HepG2 (cell line): ENCODE results near the gene AKIP1. TPM values are rescaled to one million over a fixed set of nuclear protein-coding genes. Genes with fewer than 3 reads are reported as not detected.
"Not testable (repeated sequence)": the region's sequence is repeated elsewhere in the genome, so short reads cannot be mapped to it uniquely, and the experiment has no call there.

ENCODE experiments used
- ATAC-seq: fragments of 200-7000 bp; cut with Tn5 transposase; 3 replicates; pipeline ENCODE4 v1.9.1; 2020; ENCODE audit warnings: mild to moderate bottlenecking, moderate library complexity
- BruUV-seq: library from RNA; stranded (reverse); fragments of 400-500 nt; replicated peaks from 2 replicates; lab custom pipeline; 2021; lab: Mats Ljungman, UMichigan
- CTCF ChIA-PET: fragments of 300-600 bp; formaldehyde crosslinking; extraction: SDS; loops from one replicate; lab custom pipeline; 2021; ENCODE audit warnings: low total read pairs, inconsistent platforms, low intra/inter-chr PET ratio; lab: Yijun Ruan, JAX
- POLR2A ChIA-PET: fragments of 350-600 bp; sonication (Branson Sonifier 250); formaldehyde crosslinking; loops from one replicate; lab custom pipeline; 2020; ENCODE audit warnings: antibody characterized with exemption, inconsistent platforms; lab: Yijun Ruan, JAX
- DNase-seq: peaks from one replicate; pipeline ENCODE4 v3.0.0-alpha.2; 2015; ENCODE audit warnings: low spot score
- FAIRE-seq: peaks from 3 replicates; lab custom pipeline; 2011; peaks lifted over from hg19 to GRCh38; lab: Jason Lieb, UNC
- H2AFZ ChIP-seq: one replicate; pipeline ENCODE4 v1.6.1; 2011; ENCODE audit warnings: low read length, inconsistent platforms
- H3K27ac ChIP-seq: fragments of 300-600 bp; 3 replicates; pipeline ENCODE4 v1.8.0; 2011; ENCODE audit warnings: mixed run types, mild to moderate bottlenecking, mixed read lengths, low read length, inconsistent platforms; ENCODE audit not compliant: insufficient read depth; ENCODE audit errors: extremely low read length
- H3K27me3 ChIP-seq, 2 experiments: fragments of 200-600 bp in 1 of 2; 2 replicates in 1 of 2; 3 replicates in 1 of 2; pipeline versions ENCODE4 v1.6.0 to v1.8.0; 2011; ENCODE audit warnings: low read length in 2 of 2, mild to moderate bottlenecking in 2 of 2, moderate library complexity in 2 of 2, inconsistent platforms in 1 of 2; ENCODE audit not compliant: insufficient read depth in 2 of 2, control insufficient read depth in 1 of 2
- H3K36me3 ChIP-seq, 2 experiments: fragments of 200-600 bp in 1 of 2; replicated peaks in 1 of 2; 2 replicates in 1 of 2; 3 replicates in 1 of 2; pipeline versions ENCODE4 v1.5.1 to v1.8.0; 2011; ENCODE audit warnings: low read length in 2 of 2, inconsistent platforms in 1 of 2; ENCODE audit not compliant: insufficient read depth in 2 of 2, control insufficient read depth in 1 of 2
- H3K4me1 ChIP-seq: 2 replicates; pipeline ENCODE4 v1.5.1; 2012; ENCODE audit warnings: low read length, inconsistent platforms; ENCODE audit not compliant: insufficient read depth
- H3K4me2 ChIP-seq: 2 replicates; pipeline ENCODE4 v1.6.0; 2011; ENCODE audit warnings: low read depth, low read length, inconsistent platforms
- H3K4me3 ChIP-seq, 3 experiments: fragments of 200-600 bp in 1 of 3; sonication (generic), shearing (Covaris generic) in 1 of 3; replicated peaks in 1 of 3; 2 replicates each; pipeline ENCODE4 v1.5.1; 2011 to 2016; ENCODE audit warnings: low read length in 3 of 3, inconsistent platforms in 2 of 3, low read depth in 2 of 3, mild to moderate bottlenecking in 2 of 3, control low read depth in 1 of 3, mixed read lengths in 1 of 3; ENCODE audit not compliant: insufficient read depth in 1 of 3
- H3K79me2 ChIP-seq: one replicate; pipeline ENCODE4 v1.6.1; 2011; ENCODE audit warnings: low read length, inconsistent platforms; ENCODE audit not compliant: insufficient read depth
- H3K9ac ChIP-seq: 2 replicates; pipeline ENCODE4 v1.6.0; 2011; ENCODE audit warnings: mild to moderate bottlenecking, low read depth, low read length, inconsistent platforms; ENCODE audit not compliant: insufficient read depth
- H3K9me3 ChIP-seq: 2 replicates; pipeline ENCODE4 v1.5.1; 2012; ENCODE audit warnings: mild to moderate bottlenecking, low read length
- H4K20me1 ChIP-seq: 2 replicates; pipeline ENCODE4 v1.6.0; 2011; ENCODE audit warnings: inconsistent platforms, mild to moderate bottlenecking, low read length, moderate library complexity; ENCODE audit not compliant: insufficient read depth
- MYNN ChIP-seq: sonication (generic); formaldehyde crosslinking; IDR thresholded peaks from 2 replicates; pipeline ENCODE4 v1.4.0; 2020; ENCODE audit warnings: mild to moderate bottlenecking, low read depth, missing genetic modification reagents
- PRDM10 ChIP-seq: sonication (generic); formaldehyde crosslinking; IDR thresholded peaks from 2 replicates; pipeline ENCODE4 v1.4.0; 2020; ENCODE audit warnings: low read depth, missing genetic modification reagents
- SRY ChIP-seq: sonication (generic); formaldehyde crosslinking; IDR thresholded peaks from 2 replicates; pipeline ENCODE4 v1.8.0; 2022; ENCODE audit warnings: mild to moderate bottlenecking, missing genetic modification reagents
- WGBS: methylation state at CpG from one replicate; pipeline ENCODE4 v1.1.6; 2017; ENCODE audit warnings: low lambda C conversion rate; 5-methylcytosine and 5-hydroxymethylcytosine counted together
- in situ Hi-C: cut with HindIII; loops from 2 replicates; pipeline ENCODE4 v1.10.0; 2017; ENCODE audit warnings: low pct_unique_long_range_greater_than_20kb; ENCODE audit not compliant: extremely low pct_ligation_motif_present
- intact Hi-C: fragments of 100-400 bp; cut with micrococcal nuclease; formaldehyde crosslinking; loops from one replicate; pipeline ENCODE4 v1.10.0; 2022; ENCODE audit not compliant: unreplicated experiment
- polyA plus RNA-seq, 8 experiments: library from polyadenylated mRNA; depleted of rRNA in 3 of 8; stranded (reverse) in 7 of 8; unstranded in 1 of 8; fragments of >200 nt; fragmentation: Illumina TruSeq in 4 of 8; extraction: Trizol in 4 of 8; gene quantifications; 2 replicates each; pipeline versions ENCODE4 v1.2.1 to v1.2.3, GENCODE V29; 2011 to 2016; ENCODE audit warnings: low read depth in 4 of 8, missing spikeins in 1 of 8, mixed read lengths in 1 of 8; ENCODE audit not compliant: insufficient read depth in 1 of 8
- total RNA-seq, 5 experiments: library from RNA; depleted of rRNA; stranded (reverse); fragments of >200 nt; fragmentation: Illumina TruSeq; extraction: Trizol; gene quantifications; 2 replicates each; pipeline ENCODE4 v1.2.3, GENCODE V29; 2016; ENCODE audit warnings: low read depth in 1 of 5

AKIP1 gene
- total and polyA plus RNA-seq, 2 of the 13 experiments (the other 11 are each of a cell fraction or from before 2014, with no cell fraction given): 10.0 to 20.3 TPM

- Histone ChIP-seq H3K4me1 (no peaks in the 10 kb centered on the region), H2AFZ (no peak overlapping the region), H3K36me3 (no peaks in the 10 kb centered on the region), H4K20me1 (no peaks in the 10 kb centered on the region), H3K9me3 (no peaks in the 10 kb centered on the region), H3K79me2 (no peaks in the 10 kb centered on the region), H3K9ac (no peak overlapping the region), H3K27ac (no peak overlapping the region), H3K4me2 (no peak overlapping the region), H3K27me3 (0 out of 5 replicates have a peak, but pooled peaks cover 0 to 1% of the 10 kb centered on the region in 2 experiments), H3K4me3 (no peak overlapping the region)
- DNase-seq (no peak), ATAC-seq (no peak), FAIRE-seq (no peak)
- intact Hi-C loops (no loop called here), in situ Hi-C loops (no loop called here)
- no TSS peak for BruUV-seq
- POLR2A ChIA-PET: no interaction called here
- TF ChIP-seq MYNN (CRISPR knock-in tag) (no peak), PRDM10 (CRISPR knock-in tag) (no peak), SRY (CRISPR knock-in tag) (no peak)
- WGBS: 19% methylated on average over 2 of the region's 2 CpGs
- CTCF ChIA-PET: no interaction called here
Measured at GRCh38 chr11:8886322-8886721, 24.7 kb upstream of the AKIP1 start.

GRCh38 chr11:8891185-8891584, 19.8 kb upstream of the AKIP1 start:
- H3K27me3 ChIP-seq, DNase-seq, H3K36me3 ChIP-seq, H3K4me1 ChIP-seq, H3K4me3 ChIP-seq, POLR2A ChIA-PET, FAIRE-seq, H3K9ac ChIP-seq, in situ Hi-C loops, H3K27ac ChIP-seq, H3K9me3 ChIP-seq, H3K4me2 ChIP-seq, intact Hi-C loops, ATAC-seq, H4K20me1 ChIP-seq, H3K79me2 ChIP-seq, BruUV-seq, H2AFZ ChIP-seq, CTCF ChIA-PET: not testable (repeated sequence)
- WGBS: 71% methylated on average over 2 of the region's 2 CpGs
